Measurements from ENCODE around the gene PLSCR3. TPM values are rescaled to one million over a fixed set of nuclear protein-coding genes. Genes with fewer than 3 reads are reported as not detected.

PLSCR3 gene
- total RNA-seq, 1 donor from 2014 or later, result 15.1 TPM

- no peak for DNase-seq (ENCODE audit: low read depth)
Observed at GRCh38 chr17:7407082-7407481, 12.8 kb upstream of the PLSCR3 start.

GRCh38 chr17:7406235-7406825, 12.0 kb upstream of the PLSCR3 start:
- no peak for DNase-seq (ENCODE audit: low read depth)

GRCh38 chr17:7405350-7406234, 11.3 kb upstream of the PLSCR3 start:
- DNase-seq (ENCODE audit: low read depth), result no peak

GRCh38 chr17:7404737-7405349, 10.5 kb upstream of the PLSCR3 start:
- DNase-seq (ENCODE audit: low read depth), result no peak

- DNase-seq (ENCODE audit: low read depth), result peak; percentile 100
Observed at GRCh38 chr17:7403977-7404736, 9.8 kb upstream of the PLSCR3 start, which contains the start of gene TMEM256. TSS of gene TMEM256 (minus strand) at chr17:7404097. CDS start at chr17:7404084, 13 bp downstream.

GRCh38 chr17:7403727-7403976, 9.3 kb upstream of the PLSCR3 start:
- peak; percentile 83 for DNase-seq (ENCODE audit: low read depth)

- DNase-seq (ENCODE audit: low read depth), result no peak
Observed at GRCh38 chr17:7403043-7403726, 8.9 kb upstream of the PLSCR3 start.

GRCh38 chr17:7398612-7399011, 4.3 kb upstream of the PLSCR3 start:
- no peak for DNase-seq (ENCODE audit: low read depth)

- DNase-seq (ENCODE audit: low read depth), result no peak
Observed at GRCh38 chr17:7396147-7396546, 1.8 kb upstream of the PLSCR3 start.

GRCh38 chr17:7393613-7394451, 493 bp downstream of the PLSCR3 start:
- peak; percentile 51 for DNase-seq (ENCODE audit: low read depth)

- DNase-seq (ENCODE audit: low read depth), result no peak
Observed at GRCh38 chr17:7392696-7393612, 1.4 kb downstream of the PLSCR3 start.

GRCh38 chr17:7391307-7391706, 3.0 kb downstream of the PLSCR3 start:
- no peak for DNase-seq (ENCODE audit: low read depth)

GRCh38 chr17:7389924-7390910, 4.1 kb downstream of the PLSCR3 start:
- DNase-seq (ENCODE audit: low read depth), result no peak

GRCh38 chr17:7388856-7389255, 5.5 kb downstream of the PLSCR3 start:
- no peak for DNase-seq (ENCODE audit: low read depth)

- DNase-seq (ENCODE audit: low read depth), result no peak
Observed at GRCh38 chr17:7384489-7385081, 9.7 kb downstream of the PLSCR3 start.

- peak; percentile 10 for DNase-seq (ENCODE audit: low read depth)
Observed at GRCh38 chr17:7383742-7384488, 10.4 kb downstream of the PLSCR3 start.

GRCh38 chr17:7383371-7383741, 11.0 kb downstream of the PLSCR3 start:
- DNase-seq (ENCODE audit: low read depth), result no peak
